ENCODE results near the gene PHF21A. TPM values are rescaled to one million over a fixed set of nuclear protein-coding genes. Genes with fewer than 3 reads are reported as not detected.

The PHF21A gene
- total and polyA plus RNA-seq, 10 of the 15 experiments (the other 5 are each of a cell fraction or from before 2014, with no cell fraction given) = 2.6 to 37.2 (median 16.0) TPM

DNA sequence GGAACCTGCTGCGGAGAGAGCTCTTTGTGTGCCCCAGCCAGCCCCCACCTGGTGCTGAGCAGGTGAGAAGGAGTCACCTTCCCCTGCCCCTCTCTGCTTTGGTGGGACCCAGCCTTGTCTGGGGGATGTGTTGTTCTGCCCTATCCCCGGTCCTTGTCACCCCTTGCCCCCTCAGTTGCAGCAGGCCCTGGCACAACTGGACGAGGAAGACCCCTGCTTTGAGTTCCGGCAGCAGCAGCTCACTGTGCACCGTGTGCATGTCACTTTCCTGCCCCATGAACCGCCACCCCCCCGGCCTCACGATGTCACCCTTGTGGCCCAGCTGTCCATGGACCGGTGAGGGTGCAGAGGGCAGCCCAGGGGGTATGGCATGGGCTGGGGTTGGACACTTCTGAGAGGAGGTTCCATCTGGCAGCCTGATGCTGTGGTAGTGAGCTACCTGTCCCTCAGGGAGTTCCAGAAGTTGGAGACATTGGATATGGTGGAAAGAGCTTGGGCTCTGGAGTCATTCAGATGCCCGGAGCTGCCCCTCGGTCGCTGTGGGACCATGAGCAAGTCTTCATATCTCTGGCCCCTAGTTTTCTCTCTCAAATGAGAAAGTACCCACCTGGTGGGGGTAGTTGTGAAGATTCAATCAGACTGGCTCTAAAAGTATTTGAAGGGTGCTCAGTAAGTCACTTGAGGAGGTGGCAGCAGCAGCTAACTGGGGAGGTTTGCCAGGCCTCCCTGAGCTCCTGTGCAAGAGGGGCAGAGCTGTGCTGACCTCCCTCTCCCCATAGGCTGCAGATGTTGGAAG lies 194.5 kb downstream of the PHF21A start:
- Histone ChIP-seq H3K79me2 (ENCODE audit: control insufficient read depth, insufficient read depth, low read length) (no peaks in the 10 kb centered on the region), H3K9ac (ENCODE audit: control insufficient read depth, insufficient read depth, low read length) (no peak overlapping the region), H4K20me1 (ENCODE audit: control insufficient read depth, insufficient read depth) (peaks cover 6% of the 10 kb centered on the region), H3K4me2 (ENCODE audit: control insufficient read depth, insufficient read depth) (no peak overlapping the region), H2AFZ (ENCODE audit: control insufficient read depth, low read depth, low read length) (no peak overlapping the region), H3K4me1 (ENCODE audit: control insufficient read depth, insufficient read depth, low read length) (peaks cover 25% of the 10 kb centered on the region), H3K9me3 (replicated peaks; ENCODE audit: control insufficient read depth, insufficient read depth, low read length) (no peaks in the 10 kb centered on the region; the same call in 2 of the 3 replicates), H3K27ac (ENCODE audit: control insufficient read depth, insufficient read depth) (no peak overlapping the region), H3K36me3 (ENCODE audit: control insufficient read depth in 2 of 2, insufficient read depth in 2 of 2, low read length in 1 of 2) (no peaks in the 10 kb centered on the region; a peak in 1 of 4 replicates), H3K27me3 (replicated peaks in 1 of 2; ENCODE audit: control insufficient read depth in 2 of 2, insufficient read depth in 2 of 2, low read length in 1 of 2) (peaks cover 4 to 18% of the 10 kb centered on the region in 2 experiments; a peak in 3 of 4 replicates), H3K4me3 (no peak overlapping the region)
- in situ Hi-C loops (cut with MboI) = no loop called here
- 46% methylated on average over 10 of the region's 12 CpGs for WGBS (ENCODE audit: insufficient coverage, insufficient replicate concordance, low lambda C conversion rate, missing lambda C conversion rate)
- FAIRE-seq (no peak), ATAC-seq (no peak), DNase-seq (ENCODE audit: low read depth, low spot score) (no peak)
- RAD21 ChIA-PET (ENCODE audit: unreplicated experiment) = no interaction called here
- CTCF ChIA-PET = interaction anchor here (0.8 to 1.5 kb wide), 3 partner anchors 9 to 84 kb away, joined by 3 to 7 read pairs (median 3); no protein-coding TSS in a partner anchor
- SMC1A ChIA-PET (ENCODE audit: uncharacterized antibody, unreplicated experiment) = no interaction called here
- POLR2A ChIA-PET = interaction anchor here (0.8 to 1.5 kb wide), 2 partner anchors 9 to 11 kb away, joined by 3 to 6 read pairs; partner anchors contain the start of gene PEX16
- no TSS peak for BruUV-seq (replicated peaks)
- TF ChIP-seq NR2C1 (IDR thresholded peaks at IDR 0.05) (no peak), RELA (IDR thresholded peaks at IDR 0.05; ENCODE audit: borderline replicate concordance, partially characterized antibody) (no peak), IKZF2 (IDR thresholded peaks at IDR 0.05) (no peak), CHD4 (IDR thresholded peaks at IDR 0.05) (no peak)
- intact Hi-C loops (cut with micrococcal nuclease; ENCODE audit: unreplicated experiment) = no loop called here

DNA sequence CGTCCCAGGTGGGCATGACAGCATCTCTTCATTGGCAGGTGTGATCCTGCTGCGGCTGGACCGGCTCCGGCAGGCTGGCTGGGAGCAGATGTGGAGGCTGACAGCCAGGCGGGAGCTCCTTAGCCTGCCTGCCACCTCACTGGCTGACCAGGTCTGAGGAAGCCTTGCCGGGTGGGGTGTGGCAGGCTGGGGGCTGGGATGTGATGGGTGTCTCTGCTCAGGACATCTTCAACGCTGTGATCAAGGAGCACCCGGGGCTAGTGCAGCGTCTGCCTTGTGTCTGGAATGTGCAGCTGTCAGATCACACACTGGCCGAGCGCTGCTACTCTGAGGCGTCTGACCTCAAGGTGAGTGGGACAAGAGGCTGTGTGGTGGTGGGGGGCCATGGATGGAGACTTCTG lies 195.3 kb downstream of the PHF21A start:
- H3K27ac ChIP-seq (ENCODE audit: control insufficient read depth, insufficient read depth) = no peak overlapping the region
- no peaks in the 10 kb centered on the region for H3K79me2 ChIP-seq (ENCODE audit: control insufficient read depth, insufficient read depth, low read length)
- peaks cover 6 to 18% of the 10 kb centered on the region in 2 experiments; a peak in 3 of 4 replicates for H3K27me3 ChIP-seq (replicated peaks in 1 of 2; ENCODE audit: control insufficient read depth in 2 of 2, insufficient read depth in 2 of 2, low read length in 1 of 2)
- no peaks in the 10 kb centered on the region for H3K36me3 ChIP-seq (ENCODE audit: control insufficient read depth in 2 of 2, insufficient read depth in 2 of 2, low read length in 1 of 2)
- H3K4me2 ChIP-seq (ENCODE audit: control insufficient read depth, insufficient read depth) = no peak overlapping the region
- no peak for ATAC-seq
- FAIRE-seq = no peak
- peaks cover 18% of the 10 kb centered on the region for H3K4me1 ChIP-seq (ENCODE audit: control insufficient read depth, insufficient read depth, low read length)
- WGBS (ENCODE audit: insufficient coverage, insufficient replicate concordance, low lambda C conversion rate, missing lambda C conversion rate) = 63% methylated on average over 12 of the region's 12 CpGs
- no TSS peak for BruUV-seq (replicated peaks)
- no peaks in the 10 kb centered on the region; the same call in 2 of the 3 replicates for H3K9me3 ChIP-seq (replicated peaks; ENCODE audit: control insufficient read depth, insufficient read depth, low read length)
- H4K20me1 ChIP-seq (ENCODE audit: control insufficient read depth, insufficient read depth) = no peaks in the 10 kb centered on the region
- ChIA-PET POLR2A (no interaction called here), RAD21 (ENCODE audit: unreplicated experiment) (no interaction called here), SMC1A (ENCODE audit: uncharacterized antibody, unreplicated experiment) (interaction anchor here (0.6 kb wide), 1 partner anchor 9 kb away, joined by 3 read pairs; no protein-coding TSS in a partner anchor), CTCF (interaction anchor here (0.8 to 1.5 kb wide), 3 partner anchors 9 to 83 kb away, joined by 3 to 7 read pairs (median 3); no protein-coding TSS in a partner anchor)
- no peak overlapping the region for H3K9ac ChIP-seq (ENCODE audit: control insufficient read depth, insufficient read depth, low read length)
- H2AFZ ChIP-seq (ENCODE audit: control insufficient read depth, low read depth, low read length) = no peak overlapping the region
- DNase-seq (ENCODE audit: low read depth, low spot score) = no peak
- no peak overlapping the region for H3K4me3 ChIP-seq
- intact Hi-C loops (cut with micrococcal nuclease; ENCODE audit: unreplicated experiment) (no loop called here), in situ Hi-C loops (cut with MboI) (no loop called here)
- TF ChIP-seq CREM (IDR thresholded peaks at IDR 0.05; ENCODE audit: low read depth) = no peak
- TF ChIP-seq STAT1 (conservative IDR thresholded peaks at IDR 0.05) = no peak
- no peak for TF ChIP-seq SPI1 (IDR thresholded peaks at IDR 0.05; ENCODE audit: borderline replicate concordance, insufficient read depth, low read depth, low read length)
- TF ChIP-seq NFIC (IDR thresholded peaks at IDR 0.05; ENCODE audit: low read depth, low read length) = no peak
- TF ChIP-seq, protein P1, sequence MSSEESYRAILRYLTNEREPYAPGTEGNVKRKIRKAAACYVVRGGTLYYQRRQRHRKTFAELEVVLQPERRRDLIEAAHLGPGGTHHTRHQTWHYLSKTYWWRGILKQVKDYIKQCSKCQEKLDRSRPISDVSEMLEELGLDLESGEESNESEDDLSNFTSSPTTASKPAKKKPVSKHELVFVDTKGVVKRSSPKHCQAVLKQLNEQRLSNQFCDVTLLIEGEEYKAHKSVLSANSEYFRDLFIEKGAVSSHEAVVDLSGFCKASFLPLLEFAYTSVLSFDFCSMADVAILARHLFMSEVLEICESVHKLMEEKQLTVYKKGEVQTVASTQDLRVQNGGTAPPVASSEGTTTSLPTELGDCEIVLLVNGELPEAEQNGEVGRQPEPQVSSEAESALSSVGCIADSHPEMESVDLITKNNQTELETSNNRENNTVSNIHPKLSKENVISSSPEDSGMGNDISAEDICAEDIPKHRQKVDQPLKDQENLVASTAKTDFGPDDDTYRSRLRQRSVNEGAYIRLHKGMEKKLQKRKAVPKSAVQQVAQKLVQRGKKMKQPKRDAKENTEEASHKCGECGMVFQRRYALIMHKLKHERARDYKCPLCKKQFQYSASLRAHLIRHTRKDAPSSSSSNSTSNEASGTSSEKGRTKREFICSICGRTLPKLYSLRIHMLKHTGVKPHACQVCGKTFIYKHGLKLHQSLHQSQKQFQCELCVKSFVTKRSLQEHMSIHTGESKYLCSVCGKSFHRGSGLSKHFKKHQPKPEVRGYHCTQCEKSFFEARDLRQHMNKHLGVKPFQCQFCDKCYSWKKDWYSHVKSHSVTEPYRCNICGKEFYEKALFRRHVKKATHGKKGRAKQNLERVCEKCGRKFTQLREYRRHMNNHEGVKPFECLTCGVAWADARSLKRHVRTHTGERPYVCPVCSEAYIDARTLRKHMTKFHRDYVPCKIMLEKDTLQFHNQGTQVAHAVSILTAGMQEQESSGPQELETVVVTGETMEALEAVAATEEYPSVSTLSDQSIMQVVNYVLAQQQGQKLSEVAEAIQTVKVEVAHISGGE (CRISPR knock-in tag; IDR thresholded peaks at IDR 0.05) = no peak
- no peak for TF ChIP-seq MTA3 (IDR thresholded peaks at IDR 0.05; ENCODE audit: borderline replicate concordance, low read length)
- TF ChIP-seq POLR2AphosphoS2 (IDR thresholded peaks at IDR 0.05; ENCODE audit: low read depth, low read length) = no peak
- TF ChIP-seq TCF12 (IDR thresholded peaks at IDR 0.05; ENCODE audit: low read depth, low read length) = no peak
- TF ChIP-seq, protein P2, sequence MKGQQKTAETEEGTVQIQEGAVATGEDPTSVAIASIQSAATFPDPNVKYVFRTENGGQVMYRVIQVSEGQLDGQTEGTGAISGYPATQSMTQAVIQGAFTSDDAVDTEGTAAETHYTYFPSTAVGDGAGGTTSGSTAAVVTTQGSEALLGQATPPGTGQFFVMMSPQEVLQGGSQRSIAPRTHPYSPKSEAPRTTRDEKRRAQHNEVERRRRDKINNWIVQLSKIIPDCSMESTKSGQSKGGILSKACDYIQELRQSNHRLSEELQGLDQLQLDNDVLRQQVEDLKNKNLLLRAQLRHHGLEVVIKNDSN (IDR thresholded peaks at IDR 0.05; ENCODE audit: borderline replicate concordance, extremely low read length, insufficient read depth, low read depth, low read length) = no peak

Data from GM12878 (cell line).